CD4-positive, alpha-beta T cell treated with Interleukin-21 for 1 hour (primary cell): ENCODE measurements around the gene ROBO4.

Experiments used
- DNase-seq: peaks from one replicate; pipeline ENCODE4 v3.0.0-alpha.2; 2020

The ROBO4 gene

GRCh38 chr11:124872280-124872679, 25.4 kb downstream of the ROBO4 start:
- no peak for DNase-seq

GRCh38 chr11:124870430-124870829, 27.2 kb downstream of the ROBO4 start:
- DNase-seq, result no peak

- no peak for DNase-seq
Measured at GRCh38 chr11:124869856-124870387, 27.7 kb downstream of the ROBO4 start.

- DNase-seq, result no peak
Measured at GRCh38 chr11:124869331-124869730, 28.3 kb downstream of the ROBO4 start.

GRCh38 chr11:124868331-124869274, 29.1 kb downstream of the ROBO4 start:
- no peak for DNase-seq

GRCh38 chr11:124867700-124868099, 30.0 kb downstream of the ROBO4 start:
- peak; percentile 19 for DNase-seq

GRCh38 chr11:124865902-124866851, 31.5 kb downstream of the ROBO4 start:
- peak; percentile 46 for DNase-seq

GRCh38 chr11:124865181-124865901, 32.3 kb downstream of the ROBO4 start, which contains the start of gene ROBO3:
TSS of gene ROBO3 (plus strand) at chr11:124865432. CDS start at chr11:124865578, 146 bp downstream.
- no peak for DNase-seq

GRCh38 chr11:124864892-124865180, 32.8 kb downstream of the ROBO4 start:
- no peak for DNase-seq

- DNase-seq, result no peak
Measured at GRCh38 chr11:124864176-124864891, 33.3 kb downstream of the ROBO4 start.

- no peak for DNase-seq
Measured at GRCh38 chr11:124863826-124864165, 33.9 kb downstream of the ROBO4 start.

GRCh38 chr11:124863137-124863825, 34.4 kb downstream of the ROBO4 start:
- DNase-seq, result no peak

GRCh38 chr11:124861670-124862069, 36.0 kb downstream of the ROBO4 start:
- DNase-seq, result no peak

GRCh38 chr11:124859171-124859570, 38.5 kb downstream of the ROBO4 start:
- DNase-seq, result no peak

- DNase-seq, result no peak
Measured at GRCh38 chr11:124846070-124846673, 51.5 kb downstream of the ROBO4 start.

GRCh38 chr11:124844664-124845079, 53.0 kb downstream of the ROBO4 start:
- DNase-seq, result no peak

- no peak for DNase-seq
Measured at GRCh38 chr11:124843616-124843910, 54.1 kb downstream of the ROBO4 start.

GRCh38 chr11:124842305-124842704, 55.4 kb downstream of the ROBO4 start:
- DNase-seq, result no peak

- DNase-seq, result no peak
Measured at GRCh38 chr11:124841840-124842239, 55.8 kb downstream of the ROBO4 start.

GRCh38 chr11:124841201-124841600, 56.5 kb downstream of the ROBO4 start:
- no peak for DNase-seq

- no peak for DNase-seq
Measured at GRCh38 chr11:124840666-124841065, 57.0 kb downstream of the ROBO4 start.
